Measurements from ENCODE around the gene POLDIP2. TPM values are rescaled to one million over a fixed set of nuclear protein-coding genes. Genes with fewer than 3 reads are reported as not detected.

POLDIP2 gene
- total and polyA plus RNA-seq, 10 donors, result 27.8 to 62.6 (median 47.6) TPM

DNA sequence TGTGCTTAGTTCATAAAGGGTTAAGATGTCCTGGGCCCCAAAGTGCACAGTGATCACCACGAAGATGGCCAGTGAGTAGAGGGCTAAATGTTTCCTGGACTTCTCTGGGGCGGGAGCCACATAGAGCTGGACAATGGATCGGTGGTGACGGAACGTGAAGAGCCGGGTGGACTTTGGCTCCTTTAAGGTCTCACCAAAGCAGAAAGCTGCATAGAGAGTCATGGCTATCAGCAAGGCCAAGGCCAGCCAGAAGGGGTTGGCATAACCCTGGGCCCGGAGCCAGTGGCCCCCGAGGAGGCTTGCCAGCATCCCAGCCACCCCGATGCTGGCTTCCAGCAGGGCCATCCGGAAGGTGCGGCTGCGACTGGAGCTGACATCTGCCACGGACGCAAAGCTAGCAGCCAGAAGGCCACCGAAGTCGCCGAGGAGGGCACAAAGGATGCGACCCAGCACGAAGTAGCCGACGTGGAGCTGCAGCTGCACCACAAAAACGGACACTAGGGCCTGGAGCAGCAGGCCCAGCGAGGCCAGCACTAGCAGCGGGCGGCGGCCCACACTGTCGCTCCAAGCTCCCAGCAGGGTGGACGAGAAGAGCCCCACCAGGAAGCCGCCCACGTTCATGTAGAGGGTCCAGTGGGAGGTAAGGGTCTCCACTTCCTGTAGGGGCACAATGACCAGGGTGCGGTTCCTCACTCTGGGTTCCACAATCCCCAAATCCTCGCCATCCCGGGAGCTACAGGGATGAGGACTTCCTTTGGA lies 47.7 kb upstream of the POLDIP2 start:
- TF ChIP-seq POLR2A (IDR thresholded peaks at IDR 0.05), result no peak
- peak; percentile 43 to 80 (median 74) for TF ChIP-seq POLR2AphosphoS5 (IDR thresholded peaks at IDR 0.05)
- no peak for DNase-seq
- intact Hi-C loops (cut with DNase I; ENCODE audit: low total_unique reads), result no loop called here
- peaks cover 8 to 57% (median 27%) of the 10 kb centered on the region in 6 donors for H3K4me1 ChIP-seq
- peaks cover 0 to 23% (median 3%) of the 10 kb centered on the region in 6 donors for H3K36me3 ChIP-seq
- H3K27me3 ChIP-seq (replicated peaks in 1 of 7), result no peaks in the 10 kb centered on the region
- H3K9me3 ChIP-seq, result no peaks in the 10 kb centered on the region
- H3K27ac ChIP-seq, result peak overlapping the region in 5 of 8 donors; percentile 63 to 82 (median 74)
- peak overlapping the region; percentile 60 to 96 (median 88) for H3K4me3 ChIP-seq
- 58 to 74% (median 64%) methylated on average over 15 to 33 of the region's 33 CpGs for WGBS, 5 donors

DNA sequence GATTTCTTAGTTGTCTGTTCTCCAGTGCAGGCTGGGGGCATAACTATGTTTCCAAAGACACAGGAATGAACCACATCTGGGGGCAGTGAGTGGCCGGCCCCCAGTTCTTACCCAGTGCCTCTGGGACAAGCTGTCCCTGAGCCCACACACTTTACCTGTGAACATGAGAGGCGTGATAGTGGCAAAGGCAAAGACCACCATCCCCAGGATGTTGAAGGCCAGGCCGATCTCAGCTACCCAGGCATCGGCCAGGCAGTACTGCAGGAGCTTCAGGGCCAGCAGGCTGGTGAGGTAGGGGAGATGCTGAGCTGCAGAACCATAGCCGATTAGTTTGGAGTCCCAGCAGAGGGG lies 47.1 kb upstream of the POLDIP2 start:
- no peaks in the 10 kb centered on the region for H3K27me3 ChIP-seq (replicated peaks in 1 of 7)
- TF ChIP-seq, protein P1, sequence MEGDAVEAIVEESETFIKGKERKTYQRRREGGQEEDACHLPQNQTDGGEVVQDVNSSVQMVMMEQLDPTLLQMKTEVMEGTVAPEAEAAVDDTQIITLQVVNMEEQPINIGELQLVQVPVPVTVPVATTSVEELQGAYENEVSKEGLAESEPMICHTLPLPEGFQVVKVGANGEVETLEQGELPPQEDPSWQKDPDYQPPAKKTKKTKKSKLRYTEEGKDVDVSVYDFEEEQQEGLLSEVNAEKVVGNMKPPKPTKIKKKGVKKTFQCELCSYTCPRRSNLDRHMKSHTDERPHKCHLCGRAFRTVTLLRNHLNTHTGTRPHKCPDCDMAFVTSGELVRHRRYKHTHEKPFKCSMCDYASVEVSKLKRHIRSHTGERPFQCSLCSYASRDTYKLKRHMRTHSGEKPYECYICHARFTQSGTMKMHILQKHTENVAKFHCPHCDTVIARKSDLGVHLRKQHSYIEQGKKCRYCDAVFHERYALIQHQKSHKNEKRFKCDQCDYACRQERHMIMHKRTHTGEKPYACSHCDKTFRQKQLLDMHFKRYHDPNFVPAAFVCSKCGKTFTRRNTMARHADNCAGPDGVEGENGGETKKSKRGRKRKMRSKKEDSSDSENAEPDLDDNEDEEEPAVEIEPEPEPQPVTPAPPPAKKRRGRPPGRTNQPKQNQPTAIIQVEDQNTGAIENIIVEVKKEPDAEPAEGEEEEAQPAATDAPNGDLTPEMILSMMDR (IDR thresholded peaks at IDR 0.05 in 8 of 11, conservative IDR thresholded peaks at IDR 0.05 in 3 of 11), result no peak
- TF ChIP-seq POLR2AphosphoS5 (IDR thresholded peaks at IDR 0.05), result no peak
- no peak for TF ChIP-seq POLR2A (IDR thresholded peaks at IDR 0.05)
- no peak for DNase-seq
- H3K4me1 ChIP-seq, result peaks cover 8 to 57% (median 27%) of the 10 kb centered on the region in 6 donors
- peaks cover 0 to 28% (median 3%) of the 10 kb centered on the region in 6 donors for H3K36me3 ChIP-seq
- intact Hi-C loops (cut with DNase I; ENCODE audit: low total_unique reads), result no loop called here
- H3K4me3 ChIP-seq, result peak overlapping the region in 2 of 8 donors; percentile 90 to 96
- H3K27ac ChIP-seq, result peak overlapping the region in 5 of 8 donors; percentile 63 to 82 (median 74)
- H3K9me3 ChIP-seq, result no peaks in the 10 kb centered on the region
- WGBS, 5 donors, result 91 to 94% (median 93%) methylated on average over 5 of the region's 5 CpGs

DNA sequence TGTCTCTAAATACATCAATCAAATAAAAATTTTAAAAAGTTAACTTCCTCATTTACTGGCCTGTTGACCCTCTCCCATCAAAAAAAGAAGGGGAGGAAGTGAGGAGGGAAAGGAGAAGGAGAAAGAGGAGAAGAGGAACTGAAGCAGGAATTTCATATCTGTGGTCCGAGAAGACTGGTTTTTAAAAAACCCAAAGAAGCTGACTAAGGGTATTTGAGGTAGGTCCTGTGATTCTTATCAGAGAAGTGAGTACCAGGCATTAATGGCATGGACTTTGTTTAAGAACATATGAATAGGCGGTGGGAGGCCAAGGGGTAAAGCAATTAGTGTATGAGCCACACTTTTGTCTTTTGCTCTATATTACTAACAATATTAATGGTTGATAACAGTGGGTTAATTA lies 46.7 kb upstream of the POLDIP2 start:
- peak overlapping the region in 3 of 8 donors; percentile 67 to 82 (median 75) for H3K27ac ChIP-seq
- no peak for DNase-seq
- H3K4me1 ChIP-seq, result peaks cover 8 to 57% (median 27%) of the 10 kb centered on the region in 6 donors
- peaks cover 0 to 32% (median 5%) of the 10 kb centered on the region in 6 donors for H3K36me3 ChIP-seq
- WGBS, 5 donors, result 55 to 70% (median 68%) methylated on average over 2 of the region's 2 CpGs
- no peak for TF ChIP-seq POLR2A (IDR thresholded peaks at IDR 0.05)
- TF ChIP-seq, protein P1 (IDR thresholded peaks at IDR 0.05 in 8 of 11, conservative IDR thresholded peaks at IDR 0.05 in 3 of 11), result no peak
- no peak for TF ChIP-seq POLR2AphosphoS5 (IDR thresholded peaks at IDR 0.05)
- no peaks in the 10 kb centered on the region for H3K27me3 ChIP-seq (replicated peaks in 1 of 7)
- intact Hi-C loops (cut with DNase I; ENCODE audit: low total_unique reads), result no loop called here
- no peaks in the 10 kb centered on the region for H3K9me3 ChIP-seq
- peak overlapping the region in 1 of 8 donors; percentile 90 for H3K4me3 ChIP-seq

DNA sequence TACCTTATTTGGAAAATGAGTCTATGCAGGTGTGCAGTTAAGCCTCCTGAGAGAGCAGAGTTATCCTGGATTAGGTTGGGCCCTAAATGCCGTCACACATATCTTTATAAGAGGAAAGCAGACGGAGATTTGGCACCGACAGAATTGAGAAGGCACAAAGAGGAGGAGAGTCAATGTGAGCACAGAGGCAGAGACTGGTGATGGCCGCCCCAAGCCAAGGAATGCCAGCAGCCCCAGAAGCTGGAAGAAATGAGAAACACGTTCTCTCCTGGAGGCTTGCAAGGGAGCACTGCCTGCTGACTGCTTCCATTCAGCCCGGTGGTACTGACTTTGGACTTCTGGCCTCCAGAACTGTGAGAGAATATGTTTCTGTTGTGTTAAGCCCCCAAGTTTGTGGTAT lies 45.5 kb upstream of the POLDIP2 start:
- peak overlapping the region in 4 of 8 donors; percentile 2 to 82 (median 27) for H3K27ac ChIP-seq
- intact Hi-C loops (cut with DNase I; ENCODE audit: low total_unique reads), result no loop called here
- H3K4me1 ChIP-seq, result peaks cover 8 to 60% (median 27%) of the 10 kb centered on the region in 6 donors
- H3K9me3 ChIP-seq, result no peaks in the 10 kb centered on the region
- no peak for TF ChIP-seq POLR2AphosphoS5 (IDR thresholded peaks at IDR 0.05)
- TF ChIP-seq, protein P1 (IDR thresholded peaks at IDR 0.05 in 8 of 11, conservative IDR thresholded peaks at IDR 0.05 in 3 of 11), result no peak
- TF ChIP-seq POLR2A (IDR thresholded peaks at IDR 0.05), result no peak
- WGBS, 5 donors, result 92 to 96% (median 95%) methylated on average over 6 of the region's 6 CpGs
- H3K4me3 ChIP-seq, result no peak overlapping the region
- H3K36me3 ChIP-seq, result peaks cover 0 to 44% (median 7%) of the 10 kb centered on the region in 6 donors
- DNase-seq, result no peak
- no peaks in the 10 kb centered on the region for H3K27me3 ChIP-seq (replicated peaks in 1 of 7)

Data from spleen (tissue), 11 donors.